ENCODE data around the gene PLCB4. TPM values are rescaled to one million over a fixed set of nuclear protein-coding genes. Genes with fewer than 3 reads are reported as not detected.

PLCB4 gene
- polyA plus RNA-seq, 1 donor (not counting 4 experiments of a cell fraction or from before 2014, with no cell fraction given): 4.1 TPM

- no peaks in the 10 kb centered on the region for H3K27me3 ChIP-seq (ENCODE audit: control insufficient read depth, extremely low read depth, insufficient read depth, low read length)
- H3K4me2 ChIP-seq (ENCODE audit: control insufficient read depth, extremely low read depth, insufficient read depth, low read depth, low read length): no peak overlapping the region
- H3K79me2 ChIP-seq (ENCODE audit: control insufficient read depth, insufficient read depth, low read length): no peaks in the 10 kb centered on the region
- no peak overlapping the region for H3K9ac ChIP-seq (ENCODE audit: control insufficient read depth, extremely low read depth, insufficient read depth, low read length)
- no peaks in the 10 kb centered on the region for H3K9me3 ChIP-seq (ENCODE audit: control insufficient read depth, low read depth, low read length)
- no peaks in the 10 kb centered on the region for H4K20me1 ChIP-seq (ENCODE audit: control insufficient read depth, extremely low read depth, insufficient read depth, low read length)
- no peak overlapping the region for H2AFZ ChIP-seq (ENCODE audit: control insufficient read depth, low read length)
- dilution Hi-C loops (cut with MboI; ENCODE audit: extremely low pct_ligation_motif_present, low sequenced_read_pairs): no loop called here
- DNase-seq (ENCODE audit: low read depth, low spot score): no peak
- H3K27ac ChIP-seq (ENCODE audit: control insufficient read depth, insufficient read depth, low read length): no peak overlapping the region
- H3K36me3 ChIP-seq (ENCODE audit: control insufficient read depth in 2 of 2, extremely low read depth in 1 of 2, insufficient read depth in 2 of 2, low read length in 2 of 2): no peaks in the 10 kb centered on the region
- H3K9me1 ChIP-seq (ENCODE audit: control insufficient read depth, extremely low read depth, insufficient read depth, low read length): no peaks in the 10 kb centered on the region
- no peak for TF ChIP-seq EZH2 (IDR thresholded peaks at IDR 0.05; ENCODE audit: low read length)
- H3K4me1 ChIP-seq (ENCODE audit: control insufficient read depth, extremely low read depth, insufficient read depth, low read length): no peaks in the 10 kb centered on the region
- no peak overlapping the region for H3K4me3 ChIP-seq (ENCODE audit: control insufficient read depth in 2 of 3, extremely low read depth in 1 of 3, insufficient read depth in 2 of 3, low read depth in 1 of 3, low read length in 3 of 3)
- no peak for FAIRE-seq
Measured at GRCh38 chr20:9475456-9475855, 406.6 kb downstream of the PLCB4 start.

DNA sequence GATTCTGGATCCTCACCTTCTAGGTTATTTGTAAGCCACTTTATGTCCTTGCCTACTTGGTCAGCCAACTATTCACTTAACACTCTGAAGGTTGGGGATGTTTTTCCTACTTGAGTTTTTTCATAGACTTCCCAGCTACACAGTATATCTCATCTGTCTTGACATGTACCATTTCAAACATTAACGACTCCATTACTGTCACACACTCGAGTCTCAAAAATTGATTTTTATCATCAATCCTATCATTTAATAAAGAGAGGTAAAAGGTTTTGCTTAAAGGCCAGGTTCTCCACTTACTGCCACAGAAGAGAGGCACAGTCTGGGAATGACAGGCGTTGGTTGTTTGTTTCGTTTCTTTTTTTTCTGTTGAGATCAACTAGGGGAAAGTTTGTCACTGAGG is 407.3 kb downstream of the PLCB4 start:
- DNase-seq (ENCODE audit: low read depth, low spot score): no peak
- Histone ChIP-seq H4K20me1 (ENCODE audit: control insufficient read depth, extremely low read depth, insufficient read depth, low read length) (no peaks in the 10 kb centered on the region), H3K79me2 (ENCODE audit: control insufficient read depth, insufficient read depth, low read length) (no peaks in the 10 kb centered on the region), H3K36me3 (ENCODE audit: control insufficient read depth in 2 of 2, extremely low read depth in 1 of 2, insufficient read depth in 2 of 2, low read length in 2 of 2) (no peaks in the 10 kb centered on the region), H3K27me3 (ENCODE audit: control insufficient read depth, extremely low read depth, insufficient read depth, low read length) (no peaks in the 10 kb centered on the region), H2AFZ (ENCODE audit: control insufficient read depth, low read length) (no peak overlapping the region), H3K4me1 (ENCODE audit: control insufficient read depth, extremely low read depth, insufficient read depth, low read length) (no peaks in the 10 kb centered on the region), H3K4me3 (ENCODE audit: control insufficient read depth in 2 of 3, extremely low read depth in 1 of 3, insufficient read depth in 2 of 3, low read depth in 1 of 3, low read length in 3 of 3) (no peak overlapping the region), H3K9me3 (ENCODE audit: control insufficient read depth, low read depth, low read length) (no peaks in the 10 kb centered on the region), H3K9ac (ENCODE audit: control insufficient read depth, extremely low read depth, insufficient read depth, low read length) (no peak overlapping the region), H3K9me1 (ENCODE audit: control insufficient read depth, extremely low read depth, insufficient read depth, low read length) (no peaks in the 10 kb centered on the region), H3K27ac (ENCODE audit: control insufficient read depth, insufficient read depth, low read length) (no peak overlapping the region), H3K4me2 (ENCODE audit: control insufficient read depth, extremely low read depth, insufficient read depth, low read depth, low read length) (no peak overlapping the region)
- TF ChIP-seq EZH2 (IDR thresholded peaks at IDR 0.05; ENCODE audit: low read length): no peak
- TF ChIP-seq, protein P1, sequence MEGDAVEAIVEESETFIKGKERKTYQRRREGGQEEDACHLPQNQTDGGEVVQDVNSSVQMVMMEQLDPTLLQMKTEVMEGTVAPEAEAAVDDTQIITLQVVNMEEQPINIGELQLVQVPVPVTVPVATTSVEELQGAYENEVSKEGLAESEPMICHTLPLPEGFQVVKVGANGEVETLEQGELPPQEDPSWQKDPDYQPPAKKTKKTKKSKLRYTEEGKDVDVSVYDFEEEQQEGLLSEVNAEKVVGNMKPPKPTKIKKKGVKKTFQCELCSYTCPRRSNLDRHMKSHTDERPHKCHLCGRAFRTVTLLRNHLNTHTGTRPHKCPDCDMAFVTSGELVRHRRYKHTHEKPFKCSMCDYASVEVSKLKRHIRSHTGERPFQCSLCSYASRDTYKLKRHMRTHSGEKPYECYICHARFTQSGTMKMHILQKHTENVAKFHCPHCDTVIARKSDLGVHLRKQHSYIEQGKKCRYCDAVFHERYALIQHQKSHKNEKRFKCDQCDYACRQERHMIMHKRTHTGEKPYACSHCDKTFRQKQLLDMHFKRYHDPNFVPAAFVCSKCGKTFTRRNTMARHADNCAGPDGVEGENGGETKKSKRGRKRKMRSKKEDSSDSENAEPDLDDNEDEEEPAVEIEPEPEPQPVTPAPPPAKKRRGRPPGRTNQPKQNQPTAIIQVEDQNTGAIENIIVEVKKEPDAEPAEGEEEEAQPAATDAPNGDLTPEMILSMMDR (optimal IDR thresholded peaks at IDR 0.05 in 1 of 3, IDR thresholded peaks at IDR 0.05 in 1 of 3, conservative IDR thresholded peaks at IDR 0.05 in 1 of 3; ENCODE audit: extremely low read depth in 1 of 3, insufficient read depth in 2 of 3, low read length in 3 of 3): no peak
- dilution Hi-C loops (cut with MboI; ENCODE audit: extremely low pct_ligation_motif_present, low sequenced_read_pairs): no loop called here
- no peak for FAIRE-seq

DNA sequence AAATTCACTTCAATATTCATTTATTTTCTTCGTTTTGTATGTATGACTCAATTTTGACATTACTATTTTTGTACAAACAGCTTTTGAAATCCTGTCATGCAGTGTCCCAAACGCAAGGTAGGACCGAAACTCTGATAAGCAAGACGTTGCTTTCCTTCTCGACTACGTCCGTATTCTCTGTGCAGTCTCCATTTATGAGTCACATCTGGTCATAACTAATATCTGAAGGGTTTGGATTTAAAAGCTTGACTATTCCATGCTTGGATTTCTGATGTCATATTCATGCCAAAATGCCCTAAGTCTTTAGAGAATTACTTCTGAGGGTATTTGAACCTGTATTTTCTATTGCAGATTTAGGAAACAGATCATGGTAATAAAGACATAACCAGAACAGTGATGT is 407.8 kb downstream of the PLCB4 start:
- no peaks in the 10 kb centered on the region for H3K4me1 ChIP-seq (ENCODE audit: control insufficient read depth, extremely low read depth, insufficient read depth, low read length)
- FAIRE-seq (no peak), DNase-seq (ENCODE audit: low read depth, low spot score) (no peak)
- no peak overlapping the region for H3K4me2 ChIP-seq (ENCODE audit: control insufficient read depth, extremely low read depth, insufficient read depth, low read depth, low read length)
- dilution Hi-C loops (cut with MboI; ENCODE audit: extremely low pct_ligation_motif_present, low sequenced_read_pairs): no loop called here
- no peaks in the 10 kb centered on the region for H3K27me3 ChIP-seq (ENCODE audit: control insufficient read depth, extremely low read depth, insufficient read depth, low read length)
- H3K4me3 ChIP-seq (ENCODE audit: control insufficient read depth in 2 of 3, extremely low read depth in 1 of 3, insufficient read depth in 2 of 3, low read depth in 1 of 3, low read length in 3 of 3): no peak overlapping the region
- H3K9me3 ChIP-seq (ENCODE audit: control insufficient read depth, low read depth, low read length): no peaks in the 10 kb centered on the region
- H3K9me1 ChIP-seq (ENCODE audit: control insufficient read depth, extremely low read depth, insufficient read depth, low read length): no peaks in the 10 kb centered on the region
- no peaks in the 10 kb centered on the region for H3K36me3 ChIP-seq (ENCODE audit: control insufficient read depth in 2 of 2, extremely low read depth in 1 of 2, insufficient read depth in 2 of 2, low read length in 2 of 2)
- no peaks in the 10 kb centered on the region for H3K79me2 ChIP-seq (ENCODE audit: control insufficient read depth, insufficient read depth, low read length)
- TF ChIP-seq, protein P1 (optimal IDR thresholded peaks at IDR 0.05 in 1 of 3, IDR thresholded peaks at IDR 0.05 in 1 of 3, conservative IDR thresholded peaks at IDR 0.05 in 1 of 3; ENCODE audit: extremely low read depth in 1 of 3, insufficient read depth in 2 of 3, low read length in 3 of 3): no peak
- TF ChIP-seq EZH2 (IDR thresholded peaks at IDR 0.05; ENCODE audit: low read length): no peak
- H2AFZ ChIP-seq (ENCODE audit: control insufficient read depth, low read length): no peak overlapping the region
- H3K27ac ChIP-seq (ENCODE audit: control insufficient read depth, insufficient read depth, low read length): no peak overlapping the region
- no peak overlapping the region for H3K9ac ChIP-seq (ENCODE audit: control insufficient read depth, extremely low read depth, insufficient read depth, low read length)
- no peaks in the 10 kb centered on the region for H4K20me1 ChIP-seq (ENCODE audit: control insufficient read depth, extremely low read depth, insufficient read depth, low read length)
